Ishikawa (cell line): Measurements from ENCODE around the gene HCN4.

Experiments used
- CEBPB ChIP-seq: IDR thresholded peaks from 2 replicates; pipeline ENCODE4 v1.6.1; 2012
- CREB1 ChIP-seq: IDR thresholded peaks from 2 replicates; pipeline ENCODE4 v1.6.1; 2012; ENCODE audit warnings: low read depth
- EGR1 ChIP-seq: IDR thresholded peaks from 2 replicates; pipeline ENCODE4 v1.6.1; 2012
- EP300 ChIP-seq: IDR thresholded peaks from 2 replicates; pipeline ENCODE4 v1.6.1; 2012; ENCODE audit warnings: borderline replicate concordance
- MAX ChIP-seq: IDR thresholded peaks from 2 replicates; pipeline ENCODE4 v1.6.1; 2012
- NFIC ChIP-seq: IDR thresholded peaks from 2 replicates; pipeline ENCODE4 v1.6.1; 2012
- REST ChIP-seq: IDR thresholded peaks from 2 replicates; pipeline ENCODE4 v1.6.1; 2012; ENCODE audit warnings: low read depth, mild to moderate bottlenecking
- TAF1 ChIP-seq: IDR thresholded peaks from 2 replicates; pipeline ENCODE4 v1.6.1; 2012; ENCODE audit warnings: low read depth, mild to moderate bottlenecking
- TEAD4 ChIP-seq: IDR thresholded peaks from 2 replicates; pipeline ENCODE4 v1.6.1; 2012
- YY1 ChIP-seq: IDR thresholded peaks from 2 replicates; pipeline ENCODE4 v1.6.1; 2012; ENCODE audit warnings: low read depth

GRCh38 chr15:73392025-73392424 is 23.3 kb upstream of the HCN4 start:
- TF ChIP-seq TAF1, result no peak
- TF ChIP-seq CEBPB, result no peak
- TF ChIP-seq NFIC, result no peak
- no peak for TF ChIP-seq REST
- TF ChIP-seq EGR1, result no peak
- no peak for TF ChIP-seq EP300
- no peak for TF ChIP-seq TEAD4
- TF ChIP-seq CREB1, result no peak
- no peak for TF ChIP-seq YY1
- TF ChIP-seq MAX, result no peak
